ENCODE results near the gene WASF2.

- TF ChIP-seq CTCF (conservative IDR thresholded peaks at IDR 0.05; ENCODE audit: low read depth, low read length) (no peak), EZH2 (IDR thresholded peaks at IDR 0.05; ENCODE audit: low read length, unreplicated experiment) (no peak)
Observed at GRCh38 chr1:27509127-27510080, 19.4 kb upstream of the WASF2 start.

All from PC-3 (cell line).